Upper lobe of left lung (tissue), 4 donors: ENCODE data around the gene ZDHHC11B.
"Not testable (repeated sequence)": the region's sequence is repeated elsewhere in the genome, so short reads cannot be mapped to it uniquely, and the experiment has no call there.

Source experiments
- POLR2A ChIP-seq, 4 donors: fragments of 450-650 bp; IDR thresholded peaks; one replicate each; pipeline ENCODE4 v1.5.1; 2016 to 2017; ENCODE audit warnings: antibody characterized with exemption in 4 of 4, mild to moderate bottlenecking in 2 of 4
- POLR2AphosphoS5 ChIP-seq, 2 donors: sonication (generic); formaldehyde crosslinking; IDR thresholded peaks; one replicate each; pipeline ENCODE4 v1.5.1; 2017; ENCODE audit warnings: antibody characterized with exemption in 2 of 2
- TF ChIP-seq, protein P1 (sequence below), 6 experiments: fragments of 450-650 bp in 4 of 6; fragments of 200-600 bp in 2 of 6; sonication (generic) in 2 of 6; IDR thresholded peaks; one replicate each; pipeline ENCODE4 v1.5.1; 2016 to 2019; ENCODE audit warnings: antibody characterized with exemption in 6 of 6

DNA sequence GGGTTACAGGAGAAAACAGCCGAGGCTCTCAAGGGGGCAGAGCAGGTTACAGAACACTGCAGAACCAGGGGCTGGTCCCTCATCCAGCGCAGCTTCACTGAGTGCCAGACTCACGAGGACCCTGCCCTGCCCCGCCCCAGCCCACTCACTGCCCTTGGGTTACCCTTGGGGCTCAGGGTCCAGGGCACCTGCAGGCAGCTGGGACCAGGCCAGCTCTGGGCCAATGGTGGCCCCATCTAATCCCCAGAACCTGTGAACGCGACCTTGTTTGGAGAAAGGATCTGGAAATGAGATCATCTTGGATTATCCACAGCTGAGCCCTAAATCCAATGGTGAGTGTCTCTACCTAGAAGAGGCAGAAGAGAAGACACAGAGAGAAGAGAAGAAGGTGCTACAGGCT is 6.1 kb downstream of the ZDHHC11B start:
- TF ChIP-seq, protein P1, sequence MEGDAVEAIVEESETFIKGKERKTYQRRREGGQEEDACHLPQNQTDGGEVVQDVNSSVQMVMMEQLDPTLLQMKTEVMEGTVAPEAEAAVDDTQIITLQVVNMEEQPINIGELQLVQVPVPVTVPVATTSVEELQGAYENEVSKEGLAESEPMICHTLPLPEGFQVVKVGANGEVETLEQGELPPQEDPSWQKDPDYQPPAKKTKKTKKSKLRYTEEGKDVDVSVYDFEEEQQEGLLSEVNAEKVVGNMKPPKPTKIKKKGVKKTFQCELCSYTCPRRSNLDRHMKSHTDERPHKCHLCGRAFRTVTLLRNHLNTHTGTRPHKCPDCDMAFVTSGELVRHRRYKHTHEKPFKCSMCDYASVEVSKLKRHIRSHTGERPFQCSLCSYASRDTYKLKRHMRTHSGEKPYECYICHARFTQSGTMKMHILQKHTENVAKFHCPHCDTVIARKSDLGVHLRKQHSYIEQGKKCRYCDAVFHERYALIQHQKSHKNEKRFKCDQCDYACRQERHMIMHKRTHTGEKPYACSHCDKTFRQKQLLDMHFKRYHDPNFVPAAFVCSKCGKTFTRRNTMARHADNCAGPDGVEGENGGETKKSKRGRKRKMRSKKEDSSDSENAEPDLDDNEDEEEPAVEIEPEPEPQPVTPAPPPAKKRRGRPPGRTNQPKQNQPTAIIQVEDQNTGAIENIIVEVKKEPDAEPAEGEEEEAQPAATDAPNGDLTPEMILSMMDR (IDR thresholded peaks at IDR 0.05), result not testable (repeated sequence)
- not testable (repeated sequence) for TF ChIP-seq POLR2A, POLR2AphosphoS5 (IDR thresholded peaks at IDR 0.05)
